Measurements from ENCODE around the gene LRIG1.
A peak's percentile ranks its signal among the peaks of the same experiment; 100 is the strongest.

Gene LRIG1

GRCh38 chr3:66501483-66502244 is 842 bp upstream of the LRIG1 start:
- Histone ChIP-seq H3K27ac (ENCODE audit: extremely low read depth, low read depth, low read length) (no peak overlapping the region; the same call in 1 of the 2 replicates), H3K4me3 (ENCODE audit: low read depth, low read length) (peak overlapping the region; percentile 35), H3K36me3 (ENCODE audit: control insufficient read depth in 2 of 2, insufficient read depth in 1 of 2, low read length in 2 of 2) (no peaks in the 10 kb centered on the region), H3K9me3 (ENCODE audit: control insufficient read depth, insufficient read depth, low read depth, low read length) (no peaks in the 10 kb centered on the region), H3K4me1 (ENCODE audit: control insufficient read depth, insufficient read depth, low read length) (peaks cover 18% of the 10 kb centered on the region)
- TF ChIP-seq ZNF175 (tag by site-specific recombination; IDR thresholded peaks at IDR 0.05) (no peak), ZNF791 (tag by site-specific recombination; IDR thresholded peaks at IDR 0.05) (no peak), ZSCAN16 (tag by site-specific recombination; IDR thresholded peaks at IDR 0.05) (no peak), ZNF529 (tag by site-specific recombination; IDR thresholded peaks at IDR 0.05; ENCODE audit: insufficient replicate concordance) (no peak), ZBTB11 (tag by site-specific recombination; conservative IDR thresholded peaks at IDR 0.05; ENCODE audit: low read depth) (no peak), ZNF544 (tag by site-specific recombination; IDR thresholded peaks at IDR 0.05) (no peak), ZBTB17 (tag by site-specific recombination; IDR thresholded peaks at IDR 0.05) (peak; percentile 17; the same call in 1 of the 2 replicates), PRDM10 (tag by site-specific recombination; IDR thresholded peaks at IDR 0.05) (0 out of 2 replicates have a peak, but pooled peaks have one; percentile 15), ZNF560 (tag by site-specific recombination; IDR thresholded peaks at IDR 0.05; ENCODE audit: borderline replicate concordance) (no peak), ZNF792 (tag by site-specific recombination; IDR thresholded peaks at IDR 0.05) (no peak), GLIS2 (tag by site-specific recombination; IDR thresholded peaks at IDR 0.05) (no peak), OVOL3 (tag by site-specific recombination; IDR thresholded peaks at IDR 0.05) (no peak)
- TF ChIP-seq, protein P1, sequence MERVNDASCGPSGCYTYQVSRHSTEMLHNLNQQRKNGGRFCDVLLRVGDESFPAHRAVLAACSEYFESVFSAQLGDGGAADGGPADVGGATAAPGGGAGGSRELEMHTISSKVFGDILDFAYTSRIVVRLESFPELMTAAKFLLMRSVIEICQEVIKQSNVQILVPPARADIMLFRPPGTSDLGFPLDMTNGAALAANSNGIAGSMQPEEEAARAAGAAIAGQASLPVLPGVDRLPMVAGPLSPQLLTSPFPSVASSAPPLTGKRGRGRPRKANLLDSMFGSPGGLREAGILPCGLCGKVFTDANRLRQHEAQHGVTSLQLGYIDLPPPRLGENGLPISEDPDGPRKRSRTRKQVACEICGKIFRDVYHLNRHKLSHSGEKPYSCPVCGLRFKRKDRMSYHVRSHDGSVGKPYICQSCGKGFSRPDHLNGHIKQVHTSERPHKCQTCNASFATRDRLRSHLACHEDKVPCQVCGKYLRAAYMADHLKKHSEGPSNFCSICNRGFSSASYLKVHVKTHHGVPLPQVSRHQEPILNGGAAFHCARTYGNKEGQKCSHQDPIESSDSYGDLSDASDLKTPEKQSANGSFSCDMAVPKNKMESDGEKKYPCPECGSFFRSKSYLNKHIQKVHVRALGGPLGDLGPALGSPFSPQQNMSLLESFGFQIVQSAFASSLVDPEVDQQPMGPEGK (tag by site-specific recombination; IDR thresholded peaks at IDR 0.05) = peak; percentile 0; the same call in 1 of the 2 replicates
- TF ChIP-seq, protein P2, sequence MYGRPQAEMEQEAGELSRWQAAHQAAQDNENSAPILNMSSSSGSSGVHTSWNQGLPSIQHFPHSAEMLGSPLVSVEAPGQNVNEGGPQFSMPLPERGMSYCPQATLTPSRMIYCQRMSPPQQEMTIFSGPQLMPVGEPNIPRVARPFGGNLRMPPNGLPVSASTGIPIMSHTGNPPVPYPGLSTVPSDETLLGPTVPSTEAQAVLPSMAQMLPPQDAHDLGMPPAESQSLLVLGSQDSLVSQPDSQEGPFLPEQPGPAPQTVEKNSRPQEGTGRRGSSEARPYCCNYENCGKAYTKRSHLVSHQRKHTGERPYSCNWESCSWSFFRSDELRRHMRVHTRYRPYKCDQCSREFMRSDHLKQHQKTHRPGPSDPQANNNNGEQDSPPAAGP (tag by site-specific recombination; IDR thresholded peaks at IDR 0.05) = no peak
- TF ChIP-seq, protein P3, sequence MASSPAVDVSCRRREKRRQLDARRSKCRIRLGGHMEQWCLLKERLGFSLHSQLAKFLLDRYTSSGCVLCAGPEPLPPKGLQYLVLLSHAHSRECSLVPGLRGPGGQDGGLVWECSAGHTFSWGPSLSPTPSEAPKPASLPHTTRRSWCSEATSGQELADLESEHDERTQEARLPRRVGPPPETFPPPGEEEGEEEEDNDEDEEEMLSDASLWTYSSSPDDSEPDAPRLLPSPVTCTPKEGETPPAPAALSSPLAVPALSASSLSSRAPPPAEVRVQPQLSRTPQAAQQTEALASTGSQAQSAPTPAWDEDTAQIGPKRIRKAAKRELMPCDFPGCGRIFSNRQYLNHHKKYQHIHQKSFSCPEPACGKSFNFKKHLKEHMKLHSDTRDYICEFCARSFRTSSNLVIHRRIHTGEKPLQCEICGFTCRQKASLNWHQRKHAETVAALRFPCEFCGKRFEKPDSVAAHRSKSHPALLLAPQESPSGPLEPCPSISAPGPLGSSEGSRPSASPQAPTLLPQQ (tag by site-specific recombination; IDR thresholded peaks at IDR 0.05) = peak; percentile 8; the same call in 1 of the 2 replicates
- TF ChIP-seq, protein P4, sequence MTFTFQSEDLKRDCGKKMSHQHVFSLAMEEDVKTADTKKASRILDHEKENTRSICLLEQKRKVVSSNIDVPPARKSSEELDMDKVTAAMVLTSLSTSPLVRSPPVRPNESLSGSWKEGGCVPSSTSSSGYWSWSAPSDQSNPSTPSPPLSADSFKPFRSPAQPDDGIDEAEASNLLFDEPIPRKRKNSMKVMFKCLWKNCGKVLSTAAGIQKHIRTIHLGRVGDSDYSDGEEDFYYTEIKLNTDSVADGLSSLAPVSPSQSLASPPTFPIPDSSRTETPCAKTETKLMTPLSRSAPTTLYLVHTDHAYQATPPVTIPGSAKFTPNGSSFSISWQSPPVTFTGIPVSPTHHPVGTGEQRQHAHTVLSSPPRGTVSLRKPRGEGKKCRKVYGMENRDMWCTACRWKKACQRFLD (tag by site-specific recombination; IDR thresholded peaks at IDR 0.05) = no peak
- POLR2A ChIA-PET = no interaction called here
- CTCF ChIA-PET = interaction anchor here (0.5 to 1.2 kb wide), 4 partner anchors 38 to 314 kb away, joined by 4 to 6 read pairs (median 4); no protein-coding TSS in a partner anchor
